PFSK-1 (cell line): ENCODE measurements around the gene ETNK1.

Experiments
- POLR2AphosphoS5 ChIP-seq: IDR thresholded peaks from 2 replicates; pipeline ENCODE4 v1.6.1; 2012; ENCODE audit warnings: low read depth, mild to moderate bottlenecking, control low read depth, low read length, moderate library complexity
- REST ChIP-seq, 2 experiments: IDR thresholded peaks; 2 replicates each; pipeline versions ENCODE4 v1.6.1 to v1.8.0; 2011 to 2012; ENCODE audit warnings: low read depth in 2 of 2, low read length in 2 of 2, control low read depth in 1 of 2, inconsistent platforms in 1 of 2, mild to moderate bottlenecking in 1 of 2, moderate library complexity in 1 of 2; ENCODE audit not compliant: insufficient read depth in 1 of 2
- SIN3A ChIP-seq: IDR thresholded peaks from 2 replicates; pipeline ENCODE4 v1.6.1; 2012; ENCODE audit warnings: mild to moderate bottlenecking, low read length, moderate library complexity, borderline replicate concordance; ENCODE audit not compliant: insufficient read depth
- TAF1 ChIP-seq: IDR thresholded peaks from 2 replicates; pipeline ENCODE4 v1.6.1; 2012; ENCODE audit warnings: low read length, control low read depth, borderline replicate concordance; ENCODE audit not compliant: insufficient read depth

GRCh38 chr12:22667122-22667521, 42.2 kb downstream of the ETNK1 start:
- TF ChIP-seq REST (IDR thresholded peaks at IDR 0.05; ENCODE audit: insufficient read depth in 1 of 2, low read depth in 2 of 2, low read length in 2 of 2) (no peak), POLR2AphosphoS5 (no peak), TAF1 (no peak), SIN3A (no peak)
